ENCODE results near the gene COL25A1.
"Not testable (repeated sequence)": the region's sequence is repeated elsewhere in the genome, so short reads cannot be mapped to it uniquely, and the experiment has no call there.

COL25A1 gene

GRCh38 chr4:109003964-109004363, 298.5 kb downstream of the COL25A1 start:
- no peak for DNase-seq

- no peak for DNase-seq
Measured at GRCh38 chr4:108991551-108992328, 310.7 kb downstream of the COL25A1 start.

- no peak for DNase-seq
Measured at GRCh38 chr4:108988464-108989195, 313.8 kb downstream of the COL25A1 start.

GRCh38 chr4:108984495-108984894, 318.0 kb downstream of the COL25A1 start:
- not testable (repeated sequence) for DNase-seq

GRCh38 chr4:108982402-108983185, 319.9 kb downstream of the COL25A1 start:
- no peak for DNase-seq

- DNase-seq = no peak
Measured at GRCh38 chr4:108980455-108981239, 321.8 kb downstream of the COL25A1 start.

GRCh38 chr4:108979759-108980158, 322.7 kb downstream of the COL25A1 start:
- no peak for DNase-seq

GRCh38 chr4:108978066-108978465, 324.4 kb downstream of the COL25A1 start:
- DNase-seq = no peak

GRCh38 chr4:108972613-108973283, 329.7 kb downstream of the COL25A1 start:
- DNase-seq = no peak

GRCh38 chr4:108971473-108971872, 331.0 kb downstream of the COL25A1 start:
- DNase-seq = no peak

GRCh38 chr4:108965472-108966076, 336.9 kb downstream of the COL25A1 start:
- no peak for DNase-seq

GRCh38 chr4:108965016-108965415, 337.4 kb downstream of the COL25A1 start:
- DNase-seq = no peak

GRCh38 chr4:108963910-108964309, 338.5 kb downstream of the COL25A1 start:
- no peak for DNase-seq

- no peak for DNase-seq
Measured at GRCh38 chr4:108959491-108959890, 343.0 kb downstream of the COL25A1 start.

- DNase-seq = no peak
Measured at GRCh38 chr4:108954880-108955279, 347.6 kb downstream of the COL25A1 start.

- no peak for DNase-seq
Measured at GRCh38 chr4:108953941-108954340, 348.5 kb downstream of the COL25A1 start.

GRCh38 chr4:108950158-108950915, 352.1 kb downstream of the COL25A1 start:
- no peak for DNase-seq

GRCh38 chr4:108947526-108947925, 354.9 kb downstream of the COL25A1 start:
- DNase-seq = no peak

GRCh38 chr4:108946237-108946636, 356.2 kb downstream of the COL25A1 start:
- no peak for DNase-seq

GRCh38 chr4:108943976-108944591, 358.4 kb downstream of the COL25A1 start:
- no peak for DNase-seq

Data from NCI-H187 treated with DMSO at 0.1 percent for 48 hours (cell line).